Measurements from ENCODE around the gene SPEG.

GRCh38 chr2:219469186-219469724, 34.6 kb downstream of the SPEG start:
- TF ChIP-seq CTCF (IDR thresholded peaks at IDR 0.05) (no peak), POLR2A (IDR thresholded peaks at IDR 0.05) (no peak)

Data from right lobe of liver (tissue), 4 donors.